ENCODE data around the gene EDN2.

Gene EDN2

GRCh38 chr1:41484402-41485241 lies at the start of gene EDN2:
Gene EDN2, minus strand, starts transcription at chr1:41484683. Its CDS starts 82 bp downstream, at chr1:41484601.
- no peak for DNase-seq (ENCODE audit: low read depth)

GRCh38 chr1:41533731-41534080 lies 49.2 kb upstream of the EDN2 start:
- DNase-seq (ENCODE audit: low read depth): no peak

- DNase-seq (ENCODE audit: low read depth): no peak
These were observed 48.7 kb upstream of the EDN2 start for GRCh38 chr1:41533016-41533730.

- DNase-seq (ENCODE audit: low read depth): no peak
These were observed 47.9 kb upstream of the EDN2 start for GRCh38 chr1:41532206-41532975.

GRCh38 chr1:41530411-41530810 lies 45.9 kb upstream of the EDN2 start:
- DNase-seq (ENCODE audit: low read depth): no peak

DNA sequence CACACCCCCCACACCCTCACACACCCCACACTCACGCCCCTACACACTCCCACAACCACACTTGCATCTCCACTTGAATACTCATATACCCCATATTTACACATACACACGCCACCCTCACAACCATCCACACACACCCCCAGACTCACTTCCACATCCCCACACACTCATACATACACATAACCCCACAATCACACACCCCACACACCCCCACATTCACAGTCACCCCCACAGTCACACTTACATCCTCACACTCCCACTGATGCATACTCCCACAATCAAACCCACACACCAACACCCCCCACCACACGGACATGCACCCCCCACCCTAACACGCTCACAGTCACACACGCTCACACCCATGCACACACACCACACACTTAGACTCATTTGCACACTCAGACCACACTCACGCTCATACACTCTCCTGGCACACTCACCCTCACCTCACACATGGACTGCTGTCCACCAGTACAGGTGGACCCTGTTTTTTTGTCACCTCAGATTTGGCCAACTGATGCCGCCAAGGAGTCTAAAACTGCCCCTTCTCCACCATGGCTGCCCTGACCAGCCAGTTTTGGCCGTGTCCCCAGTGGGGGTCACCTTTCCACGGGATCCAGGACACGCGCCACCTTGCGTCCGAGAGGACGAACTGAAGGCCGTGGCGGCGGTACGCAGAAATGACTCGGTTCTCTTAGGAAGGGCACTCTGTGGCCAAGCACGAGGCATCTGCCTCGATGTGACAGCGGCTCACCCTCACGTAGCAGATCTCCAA lies 45.3 kb upstream of the EDN2 start:
- DNase-seq (ENCODE audit: low read depth): no peak

DNA sequence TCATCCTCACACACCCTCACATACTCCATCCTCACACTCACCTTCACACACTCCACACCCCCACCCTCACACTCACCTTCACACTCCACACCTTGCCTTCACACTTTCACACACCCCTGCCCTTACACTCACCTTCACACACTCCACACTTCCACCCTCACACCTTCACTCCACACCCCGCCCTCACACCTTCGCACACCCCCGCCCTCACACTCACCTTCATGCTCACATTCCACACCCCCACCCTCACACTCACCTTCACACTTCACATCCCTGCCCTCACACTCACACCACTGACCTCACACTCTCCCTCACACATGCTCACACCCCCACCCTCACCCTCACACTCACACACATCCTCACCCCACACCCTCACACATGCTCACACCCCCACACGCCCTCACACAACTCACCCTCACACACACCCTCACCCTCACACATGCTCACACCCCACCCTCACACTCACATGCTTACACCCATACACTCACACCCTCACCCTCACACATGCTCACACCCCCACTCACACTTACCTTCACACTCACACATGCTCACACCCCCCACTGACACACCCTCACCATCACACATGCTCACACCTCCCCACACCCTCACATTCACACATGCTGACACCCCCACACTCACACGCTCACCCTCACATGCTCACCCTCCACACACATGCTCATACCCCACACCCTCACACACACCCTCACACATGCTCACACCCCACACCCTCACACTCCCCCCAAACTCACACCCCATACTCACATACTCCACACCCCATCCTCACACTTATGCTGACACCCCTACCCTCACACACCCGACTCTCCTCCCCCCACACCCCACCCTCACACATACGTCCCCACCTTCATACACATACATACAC lies 44.5 kb upstream of the EDN2 start:
- DNase-seq (ENCODE audit: low read depth): no peak

DNA sequence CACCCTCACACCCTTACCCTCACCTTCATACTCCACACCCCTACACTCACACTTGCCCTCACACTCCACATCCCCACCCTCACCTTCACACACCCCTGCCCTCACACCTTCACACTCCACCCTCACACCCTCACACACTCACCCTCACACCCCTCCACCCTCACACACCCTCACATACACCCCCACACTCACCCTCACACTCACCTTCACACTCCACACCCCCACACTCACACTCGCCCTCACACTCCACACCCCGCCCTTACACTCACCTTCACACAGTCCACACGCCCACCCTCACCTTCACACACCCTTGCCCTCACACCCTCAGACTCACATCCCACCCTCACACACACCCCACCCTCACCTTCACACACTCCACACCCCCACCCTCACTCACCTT lies 43.6 kb upstream of the EDN2 start:
- no peak for DNase-seq (ENCODE audit: low read depth)

DNA sequence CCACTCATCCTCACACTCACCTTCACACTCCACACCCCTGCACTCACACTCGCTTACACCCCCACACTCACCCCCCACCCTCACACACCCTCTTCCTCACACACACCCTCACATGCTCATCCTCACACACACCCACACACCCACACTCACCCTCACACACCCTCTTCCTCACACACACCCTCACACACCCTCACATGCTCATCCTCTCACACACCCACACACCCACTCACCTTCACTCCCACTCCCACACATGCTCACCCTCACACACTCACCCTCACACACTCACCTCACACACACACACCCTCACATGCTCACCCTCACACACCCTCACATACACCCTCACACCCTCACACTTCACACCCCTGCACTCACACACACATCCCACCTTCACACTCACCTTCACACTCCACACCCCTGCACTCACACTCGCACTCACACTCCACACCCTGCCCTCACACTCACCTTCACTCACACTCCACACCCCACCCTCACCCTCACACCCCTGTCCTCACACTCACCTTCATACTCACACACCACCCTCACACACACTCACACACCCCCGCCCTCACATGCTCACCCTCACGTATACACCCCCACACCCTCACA lies 42.6 kb upstream of the EDN2 start:
- DNase-seq (ENCODE audit: low read depth): no peak

- DNase-seq (ENCODE audit: low read depth): no peak
These were observed 41.6 kb upstream of the EDN2 start for GRCh38 chr1:41525891-41526587.

- DNase-seq (ENCODE audit: low read depth): no peak
These were observed 40.5 kb upstream of the EDN2 start for GRCh38 chr1:41524676-41525675.

DNA sequence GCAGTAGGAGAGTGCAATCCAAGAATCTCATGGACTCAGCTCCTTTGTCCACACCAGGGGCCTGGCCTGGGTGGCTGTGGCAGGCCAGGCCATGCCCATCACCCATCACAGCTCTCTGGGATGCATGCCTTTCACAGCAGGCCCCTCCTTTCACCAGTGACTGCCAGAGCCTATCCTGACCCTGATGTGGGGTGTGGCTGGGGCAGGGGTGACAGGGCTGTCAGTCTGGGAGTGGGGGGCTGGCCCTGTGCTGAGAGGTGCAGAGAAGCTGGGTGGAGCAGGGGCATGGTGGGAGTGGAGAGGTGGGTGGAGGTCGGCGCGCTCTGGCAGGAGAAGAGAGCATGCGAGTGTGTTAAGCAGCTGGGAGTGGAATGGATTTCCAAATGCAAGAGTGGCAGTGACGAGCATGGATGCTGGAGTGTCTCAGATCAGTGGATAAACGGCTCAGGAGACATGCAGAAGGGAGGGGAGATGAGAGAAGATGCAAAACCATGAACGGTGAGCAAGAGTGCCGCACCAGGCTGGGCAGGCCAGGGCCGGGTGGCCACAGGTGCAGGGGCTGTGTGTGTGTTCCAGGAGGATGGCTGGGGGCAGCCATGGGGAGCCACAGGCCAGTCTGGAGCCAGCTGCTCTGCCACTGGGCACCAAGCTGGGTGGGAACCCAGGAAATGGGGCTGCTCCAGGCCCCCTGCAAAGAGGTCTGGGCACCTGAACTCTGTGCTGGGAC lies 39.6 kb upstream of the EDN2 start:
- no peak for DNase-seq (ENCODE audit: low read depth)

GRCh38 chr1:41523071-41523470 lies 38.6 kb upstream of the EDN2 start:
- DNase-seq (ENCODE audit: low read depth): no peak

DNA sequence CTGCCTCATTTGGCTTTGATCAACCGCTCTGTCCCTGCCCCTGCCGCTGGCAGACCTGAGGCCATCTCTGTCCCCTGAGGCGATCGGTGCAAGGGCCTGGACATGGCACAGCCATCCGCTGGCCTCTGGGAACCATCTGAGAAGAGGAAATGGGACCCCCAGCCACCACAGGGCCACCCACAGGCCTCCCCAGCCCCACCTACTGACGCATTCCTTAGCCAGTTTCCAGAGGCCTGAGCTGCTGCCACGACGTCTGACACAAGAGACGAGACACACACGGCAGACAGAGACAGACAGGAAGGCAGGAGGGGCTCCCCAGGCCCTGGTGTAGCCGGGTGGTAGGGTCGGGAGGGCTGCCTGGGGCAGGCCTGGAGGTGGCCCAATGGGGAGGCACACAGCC lies 37.3 kb upstream of the EDN2 start:
- DNase-seq (ENCODE audit: low read depth): no peak

- DNase-seq (ENCODE audit: low read depth): no peak
These were observed 36.7 kb upstream of the EDN2 start for GRCh38 chr1:41520951-41521752.

- DNase-seq (ENCODE audit: low read depth): no peak
These were observed 35.2 kb upstream of the EDN2 start for GRCh38 chr1:41519667-41520066.

GRCh38 chr1:41518471-41518870 lies 34.0 kb upstream of the EDN2 start:
- DNase-seq (ENCODE audit: low read depth): no peak
